GDM1 (cell line): Measurements from ENCODE around the gene ZIC5.
"Not testable (repeated sequence)": the region's sequence is repeated elsewhere in the genome, so short reads cannot be mapped to it uniquely, and the experiment has no call there.

ENCODE experiments used
- DNase-seq: peaks from one replicate; lab custom pipeline; 2025; lab: John Stamatoyannopoulos, UW

Gene ZIC5

GRCh38 chr13:99959540-99960230, 11.9 kb downstream of the ZIC5 start:
- no peak for DNase-seq

- no peak for DNase-seq
Measured at GRCh38 chr13:99959127-99959539, 12.4 kb downstream of the ZIC5 start.

- DNase-seq = no peak
Measured at GRCh38 chr13:99958406-99959126, 13.0 kb downstream of the ZIC5 start.

GRCh38 chr13:99956473-99957349, 14.9 kb downstream of the ZIC5 start:
- DNase-seq = no peak

GRCh38 chr13:99955747-99956472, 15.7 kb downstream of the ZIC5 start:
- DNase-seq = no peak

- no peak for DNase-seq
Measured at GRCh38 chr13:99955107-99955746, 16.3 kb downstream of the ZIC5 start.

GRCh38 chr13:99953138-99953755, 18.3 kb downstream of the ZIC5 start:
- no peak for DNase-seq

- not testable (repeated sequence) for DNase-seq
Measured at GRCh38 chr13:99951666-99952065, 19.9 kb downstream of the ZIC5 start.

GRCh38 chr13:99949679-99950413, 21.7 kb downstream of the ZIC5 start:
- DNase-seq = no peak

- no peak for DNase-seq
Measured at GRCh38 chr13:99948907-99949678, 22.5 kb downstream of the ZIC5 start.

GRCh38 chr13:99948411-99948810, 23.2 kb downstream of the ZIC5 start:
- DNase-seq = no peak

- DNase-seq = no peak
Measured at GRCh38 chr13:99947666-99948065, 23.9 kb downstream of the ZIC5 start.

- not testable (repeated sequence) for DNase-seq
Measured at GRCh38 chr13:99945515-99945914, 26.1 kb downstream of the ZIC5 start.

GRCh38 chr13:99944606-99945005, 27.0 kb downstream of the ZIC5 start:
- no peak for DNase-seq

GRCh38 chr13:99944102-99944501, 27.5 kb downstream of the ZIC5 start:
- no peak for DNase-seq

- DNase-seq = no peak
Measured at GRCh38 chr13:99941911-99942310, 29.7 kb downstream of the ZIC5 start.

- DNase-seq = no peak
Measured at GRCh38 chr13:99941086-99941485, 30.5 kb downstream of the ZIC5 start.

- DNase-seq = no peak
Measured at GRCh38 chr13:99938635-99939034, 32.9 kb downstream of the ZIC5 start.

GRCh38 chr13:99935772-99936171, 35.8 kb downstream of the ZIC5 start:
- DNase-seq = no peak

GRCh38 chr13:99932912-99933311, 38.7 kb downstream of the ZIC5 start:
- DNase-seq = no peak
